Measurements from ENCODE around the gene STON2.

STON2 gene

DNA sequence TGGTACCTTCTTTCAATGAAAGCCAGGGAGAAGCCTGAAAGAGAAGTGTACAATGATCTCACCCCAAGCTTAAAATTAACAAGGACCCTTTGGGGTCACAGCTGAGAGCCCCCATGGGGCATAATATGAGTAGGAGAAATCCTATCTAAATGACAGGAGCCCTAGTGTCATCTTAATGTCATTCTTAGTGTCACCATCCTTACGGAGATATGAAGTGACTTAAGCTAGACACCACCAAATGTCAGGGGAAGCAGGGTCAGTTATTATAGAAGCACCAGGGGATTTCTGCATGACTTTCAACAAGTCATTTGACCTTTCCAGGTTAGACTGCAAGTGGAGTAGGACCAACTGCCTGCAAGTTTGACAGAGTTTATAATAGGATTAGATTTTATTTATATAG lies 28.9 kb upstream of the STON2 start:
- peaks cover 0 to 26% (median 6%) of the 10 kb centered on the region in 10 experiments; a peak in 11 of 20 replicates for H3K4me1 ChIP-seq
- H3K9ac ChIP-seq: no peak overlapping the region
- no peak overlapping the region for H3K27ac ChIP-seq
- no peak for TF ChIP-seq Cebpa-rat (IDR thresholded peaks at IDR 0.05)
- H3K9me3 ChIP-seq (replicated peaks in 1 of 11): no peaks in the 10 kb centered on the region
- peaks cover 9 to 80% (median 13%) of the 10 kb centered on the region in 11 experiments for H3K27me3 ChIP-seq
- H3K36me3 ChIP-seq: no peaks in the 10 kb centered on the region
- H4K20me1 ChIP-seq: no peaks in the 10 kb centered on the region
- no peak overlapping the region for H3K4me3 ChIP-seq
- no peak overlapping the region for H3K4me2 ChIP-seq

DNA sequence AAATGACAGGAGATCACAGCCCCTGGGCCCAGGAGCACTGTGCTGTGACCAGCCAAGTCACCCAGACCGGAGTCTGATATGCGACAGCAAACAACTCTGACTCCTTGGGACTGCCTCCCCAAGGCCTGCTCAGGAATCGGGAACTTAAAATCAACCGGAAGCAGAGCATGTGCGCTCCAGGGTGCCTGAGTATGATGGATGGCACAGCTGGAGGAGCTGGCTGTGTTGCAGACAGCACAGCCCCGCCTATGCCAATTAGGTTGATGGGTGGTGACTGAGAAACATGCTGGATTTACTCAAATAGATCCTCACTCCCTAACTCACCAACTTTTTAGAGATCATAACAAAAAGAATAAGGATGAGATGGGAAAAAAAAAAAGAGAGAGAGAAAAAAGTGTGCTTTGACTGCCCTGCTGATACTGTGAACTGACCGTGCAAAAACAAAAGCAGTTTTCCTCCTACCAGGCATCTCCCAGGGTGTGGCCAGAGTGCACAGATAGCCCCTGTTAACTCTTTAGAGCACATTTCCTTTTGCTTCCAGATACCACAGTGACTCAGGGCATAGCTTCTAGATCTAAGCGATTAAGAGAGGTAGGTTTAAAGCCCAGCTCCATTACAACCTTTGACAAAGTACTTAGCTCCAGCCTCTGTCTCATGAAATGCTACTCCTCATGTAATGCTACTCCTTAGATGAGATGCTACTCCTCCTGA lies 27.4 kb upstream of the STON2 start:
- no peak overlapping the region for H3K9ac ChIP-seq
- no peak overlapping the region for H3K27ac ChIP-seq
- no peaks in the 10 kb centered on the region for H4K20me1 ChIP-seq
- peak overlapping the region in 6 of 11 experiments; percentile 8 to 58 (median 45); a peak in 11 of 22 replicates for H3K4me2 ChIP-seq
- no peak overlapping the region for H3K4me3 ChIP-seq
- H3K27me3 ChIP-seq: peaks cover 0 to 65% (median 0%) of the 10 kb centered on the region in 11 experiments; a peak in 4 of 22 replicates
- H3K36me3 ChIP-seq: no peaks in the 10 kb centered on the region
- peaks cover 0 to 2% (median 0%) of the 10 kb centered on the region in 11 experiments; a peak in 2 of 22 replicates for H3K9me3 ChIP-seq (replicated peaks in 1 of 11)
- H3K4me1 ChIP-seq: peaks cover 0 to 41% (median 9%) of the 10 kb centered on the region in 10 experiments; a peak in 11 of 20 replicates
- TF ChIP-seq Cebpa-rat (IDR thresholded peaks at IDR 0.05): no peak

DNA sequence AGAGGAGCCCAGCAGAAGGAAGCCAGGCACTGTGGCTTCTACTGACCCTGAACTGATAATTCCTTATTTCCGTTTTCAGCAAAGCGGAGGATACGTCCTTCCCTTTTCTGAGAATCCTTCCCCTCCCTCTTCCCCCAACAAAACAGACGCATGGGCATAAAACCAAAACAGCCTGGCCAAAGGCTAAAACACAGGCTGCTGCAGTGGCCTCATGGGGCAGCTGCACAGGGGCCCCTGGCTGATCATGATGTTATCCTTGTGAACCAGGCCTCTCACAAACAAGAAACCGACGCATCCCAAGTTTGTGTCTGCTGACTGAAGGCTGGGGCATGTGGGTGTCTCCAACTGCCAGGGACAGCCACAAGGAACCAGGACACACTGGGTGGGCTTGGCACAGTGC lies 23.4 kb upstream of the STON2 start:
- Histone ChIP-seq H3K36me3 (no peaks in the 10 kb centered on the region), H3K4me3 (no peak overlapping the region; a peak in 1 of 20 replicates)

DNA sequence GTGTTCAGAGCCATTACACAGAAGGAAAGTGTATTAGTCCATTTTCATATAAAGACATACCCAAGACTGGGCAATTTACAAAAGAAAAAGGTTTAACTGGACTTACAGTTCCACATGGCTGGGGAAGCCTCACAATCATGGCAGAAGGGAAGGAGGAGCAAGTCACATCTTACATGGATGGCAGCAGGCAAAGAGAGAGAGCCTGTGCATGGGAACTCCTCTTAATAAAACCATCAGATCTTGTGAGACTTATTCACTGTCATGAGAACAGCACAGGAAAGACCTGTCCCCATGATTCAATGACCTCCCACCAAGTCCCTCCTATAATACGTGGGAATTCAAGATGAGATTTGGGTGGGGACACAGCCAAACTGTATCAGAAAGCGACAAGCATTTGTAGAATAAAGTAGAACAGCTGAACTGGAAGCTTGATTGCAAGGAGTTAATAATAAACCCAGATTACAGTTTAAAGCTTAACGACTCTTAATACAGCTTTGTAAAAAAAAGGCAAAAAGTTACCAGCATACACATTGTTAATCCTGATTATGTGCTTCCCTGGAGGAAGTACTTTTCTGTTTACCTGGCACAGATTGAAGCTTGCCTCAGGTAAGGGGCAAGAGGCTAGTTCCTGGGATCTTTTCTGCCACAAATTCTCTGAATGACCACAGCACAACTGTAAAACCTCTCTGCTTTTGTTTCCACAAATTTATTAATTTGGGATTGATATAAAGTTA lies 18.1 kb upstream of the STON2 start:
- H3K36me3 ChIP-seq: no peaks in the 10 kb centered on the region
- no peaks in the 10 kb centered on the region; a peak in 1 of 22 replicates for H4K20me1 ChIP-seq
- peak overlapping the region in 3 of 11 experiments; percentile 87 to 97 (median 92); a peak in 3 of 22 replicates for H3K4me2 ChIP-seq
- no peak overlapping the region for H3K27ac ChIP-seq
- H3K4me3 ChIP-seq: no peak overlapping the region
- TF ChIP-seq Cebpa-rat (IDR thresholded peaks at IDR 0.05): no peak
- peaks cover 0 to 67% (median 0%) of the 10 kb centered on the region in 11 experiments; a peak in 6 of 22 replicates for H3K27me3 ChIP-seq
- peaks cover 9 to 49% (median 23%) of the 10 kb centered on the region in 10 experiments for H3K4me1 ChIP-seq
- H3K9ac ChIP-seq: no peak overlapping the region
- H3K9me3 ChIP-seq (replicated peaks in 1 of 11): peaks cover 18 to 54% (median 26%) of the 10 kb centered on the region in 11 experiments

More for the DNA sequence above, 23.4 kb upstream of the STON2 start:
- no peak overlapping the region; a peak in 1 of 22 replicates for H3K27ac ChIP-seq
- peaks cover 3 to 39% (median 11%) of the 10 kb centered on the region in 11 experiments; a peak in 19 of 22 replicates for H3K9me3 ChIP-seq (replicated peaks in 1 of 11)
- H3K27me3 ChIP-seq: peaks cover 0 to 71% (median 0%) of the 10 kb centered on the region in 11 experiments; a peak in 4 of 22 replicates
- H4K20me1 ChIP-seq: no peaks in the 10 kb centered on the region
- peaks cover 0 to 51% (median 9%) of the 10 kb centered on the region in 10 experiments; a peak in 11 of 20 replicates for H3K4me1 ChIP-seq
- no peak overlapping the region for H3K9ac ChIP-seq
- peak overlapping the region in 5 of 11 experiments; percentile 20 to 85 (median 51); a peak in 9 of 22 replicates for H3K4me2 ChIP-seq
- TF ChIP-seq Cebpa-rat (IDR thresholded peaks at IDR 0.05): no peak

DNA sequence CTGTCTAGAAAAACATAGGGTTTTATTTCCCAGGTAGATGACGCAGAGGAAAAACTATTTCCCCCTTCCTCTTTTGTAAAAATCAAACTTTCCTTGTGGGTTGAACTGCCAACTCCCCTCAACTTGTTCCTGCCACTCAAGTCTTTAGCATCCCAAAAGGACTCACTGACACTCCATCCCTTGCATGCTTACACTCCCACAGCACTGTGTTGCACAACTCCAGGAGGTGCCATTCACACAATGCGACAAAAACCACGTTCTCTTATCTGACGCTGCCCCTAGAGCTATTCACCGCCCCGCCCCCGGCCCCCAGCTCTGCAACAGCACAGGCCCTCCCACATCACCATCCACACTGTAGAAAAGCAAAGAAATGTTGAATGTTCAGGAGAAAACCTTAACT lies 16.9 kb upstream of the STON2 start:
- no peak for TF ChIP-seq Cebpa-rat (IDR thresholded peaks at IDR 0.05)
- peak overlapping the region in 7 of 11 experiments; percentile 7 to 77 (median 63); a peak in 13 of 22 replicates for H3K27ac ChIP-seq
- no peak overlapping the region; a peak in 1 of 22 replicates for H3K9ac ChIP-seq

DNA sequence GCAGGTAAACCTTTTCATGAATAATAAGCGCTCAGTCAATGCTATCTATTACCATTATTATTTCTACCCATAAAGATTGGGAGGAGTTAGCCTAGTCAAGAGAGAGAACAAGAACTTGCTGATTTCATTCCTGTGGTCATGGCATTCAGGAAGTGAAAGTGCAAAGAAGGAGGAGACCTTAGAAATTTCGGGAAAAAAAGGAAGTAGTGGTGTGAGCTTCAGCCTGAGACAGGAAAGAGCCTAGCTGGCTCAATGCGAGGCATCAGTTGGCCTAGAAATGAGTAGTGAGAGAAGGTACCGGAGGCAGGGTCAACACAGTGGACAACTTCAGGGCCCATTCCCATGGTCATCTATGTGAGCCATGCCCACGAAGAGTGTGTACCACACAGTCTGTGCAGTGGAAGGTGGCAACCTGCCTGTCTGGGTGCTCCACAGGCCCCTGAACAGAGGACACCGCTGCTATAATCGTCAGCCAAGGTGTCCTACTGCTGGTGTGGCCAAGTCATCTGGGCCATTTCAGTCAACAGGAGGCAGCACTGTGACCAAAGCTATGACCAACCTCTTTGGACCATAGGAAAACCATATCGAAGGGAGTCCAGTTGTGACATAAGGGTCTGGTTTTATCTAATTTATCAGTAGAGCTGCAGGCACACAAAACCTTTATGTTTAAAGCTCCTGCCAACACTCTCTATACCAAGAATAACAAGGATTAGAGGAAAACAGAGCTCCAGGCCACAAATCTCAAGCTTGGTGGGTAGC lies 16.2 kb upstream of the STON2 start:
- Histone ChIP-seq H4K20me1 (no peaks in the 10 kb centered on the region; a peak in 1 of 22 replicates), H3K4me3 (peak overlapping the region in 1 of 10 experiments; percentile 18; a peak in 2 of 20 replicates), H3K9me3 (replicated peaks in 1 of 11) (peaks cover 18 to 59% (median 29%) of the 10 kb centered on the region in 11 experiments), H3K4me1 (peaks cover 17 to 32% (median 27%) of the 10 kb centered on the region in 10 experiments), H3K36me3 (no peaks in the 10 kb centered on the region), H3K4me2 (peak overlapping the region; percentile 31 to 97 (median 82)), H3K27ac (peak overlapping the region in 7 of 11 experiments; percentile 7 to 77 (median 63); a peak in 14 of 22 replicates), H3K27me3 (peaks cover 0 to 79% (median 0%) of the 10 kb centered on the region in 11 experiments; a peak in 7 of 22 replicates), H3K9ac (peak overlapping the region in 3 of 11 experiments; percentile 8 to 53 (median 20); a peak in 5 of 22 replicates)
- no peak for TF ChIP-seq Cebpa-rat (IDR thresholded peaks at IDR 0.05)

More for the DNA sequence above, 16.9 kb upstream of the STON2 start:
- Histone ChIP-seq H3K36me3 (no peaks in the 10 kb centered on the region), H3K9me3 (replicated peaks in 1 of 11) (peaks cover 18 to 59% (median 26%) of the 10 kb centered on the region in 11 experiments), H3K4me2 (peak overlapping the region in 8 of 11 experiments; percentile 75 to 97 (median 85); a peak in 16 of 22 replicates), H3K4me1 (peaks cover 17 to 37% (median 28%) of the 10 kb centered on the region in 10 experiments), H3K4me3 (peak overlapping the region in 1 of 10 experiments; percentile 18; a peak in 1 of 20 replicates), H4K20me1 (no peaks in the 10 kb centered on the region; a peak in 1 of 22 replicates), H3K27me3 (peaks cover 0 to 79% (median 0%) of the 10 kb centered on the region in 11 experiments; a peak in 7 of 22 replicates)

DNA sequence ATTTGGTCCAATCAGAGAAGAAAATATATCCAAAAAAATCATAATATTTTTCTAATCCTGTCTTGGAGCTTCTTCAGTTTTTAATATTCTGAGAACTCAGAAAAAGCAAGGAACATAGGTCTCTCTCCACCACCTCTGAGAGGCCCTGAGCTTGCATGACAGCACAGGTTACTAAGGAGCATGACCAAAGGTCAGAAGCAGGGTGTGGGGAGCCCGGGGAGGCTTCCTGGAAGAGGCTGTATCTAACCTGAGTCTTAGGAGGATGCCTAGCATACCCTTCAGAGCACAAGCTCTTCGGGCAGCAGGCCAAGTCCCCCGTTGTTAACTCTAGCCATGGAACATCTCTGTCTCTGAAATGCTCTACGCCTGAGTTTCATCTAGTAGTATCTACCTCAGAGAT lies 15.7 kb upstream of the STON2 start:
- Histone ChIP-seq H3K4me2 (peak overlapping the region; percentile 31 to 97 (median 82)), H3K27ac (peak overlapping the region in 6 of 11 experiments; percentile 52 to 74 (median 58); a peak in 10 of 22 replicates), H3K36me3 (no peaks in the 10 kb centered on the region), H3K4me3 (no peak overlapping the region; a peak in 1 of 20 replicates), H3K9ac (peak overlapping the region in 1 of 11 experiments; percentile 37; a peak in 1 of 22 replicates), H3K4me1 (peaks cover 17 to 32% (median 27%) of the 10 kb centered on the region in 10 experiments), H3K9me3 (replicated peaks in 1 of 11) (peaks cover 18 to 59% (median 34%) of the 10 kb centered on the region in 11 experiments), H3K27me3 (peaks cover 0 to 80% (median 0%) of the 10 kb centered on the region in 11 experiments; a peak in 7 of 22 replicates), H4K20me1 (no peaks in the 10 kb centered on the region; a peak in 1 of 22 replicates)
- TF ChIP-seq Cebpa-rat (IDR thresholded peaks at IDR 0.05): no peak

DNA sequence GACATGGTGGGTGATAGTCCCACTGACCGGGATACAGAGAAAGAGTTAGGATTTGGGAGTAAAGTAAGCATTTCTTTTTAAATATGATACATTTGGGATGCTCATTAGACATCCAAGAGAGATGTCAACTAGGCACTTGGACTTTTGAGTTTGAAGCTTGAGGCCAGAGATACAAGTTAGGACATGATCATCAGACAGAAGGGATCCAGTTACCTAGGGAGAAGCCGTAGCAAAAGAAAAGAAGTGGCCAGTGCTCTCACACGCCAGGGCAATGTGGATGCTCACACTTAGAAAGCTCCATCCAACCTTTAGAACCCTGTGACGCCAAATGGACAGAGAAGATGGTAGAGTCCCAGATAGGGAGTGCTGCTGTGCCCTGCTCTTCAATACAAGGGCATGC lies 14.0 kb upstream of the STON2 start:
- H3K9ac ChIP-seq: no peak overlapping the region
- H3K4me1 ChIP-seq: peaks cover 17 to 32% (median 27%) of the 10 kb centered on the region in 10 experiments
- no peaks in the 10 kb centered on the region for H3K36me3 ChIP-seq
- H3K4me2 ChIP-seq: no peak overlapping the region
- no peak for TF ChIP-seq Cebpa-rat (IDR thresholded peaks at IDR 0.05)
- H3K4me3 ChIP-seq: no peak overlapping the region
- H3K27ac ChIP-seq: no peak overlapping the region
- no peaks in the 10 kb centered on the region; a peak in 1 of 22 replicates for H4K20me1 ChIP-seq
- peaks cover 18 to 52% (median 28%) of the 10 kb centered on the region in 11 experiments for H3K9me3 ChIP-seq (replicated peaks in 1 of 11)
- H3K27me3 ChIP-seq: peaks cover 0 to 80% (median 0%) of the 10 kb centered on the region in 11 experiments; a peak in 7 of 22 replicates

All from BLaER1 treated with 17β-estradiol and CSF1 and Interleukin-3, amounts not matched to agents 10 nM and 100 nM (cell line).